Pancreas (tissue), 10 donors: ENCODE measurements around the gene RRAD. TPM values are rescaled to one million over a fixed set of nuclear protein-coding genes. Genes with fewer than 3 reads are reported as not detected.

Experiments
- ATAC-seq, 4 donors: fragments of 200-7000 bp; cut with Tn5 transposase; one replicate each; pipeline versions ENCODE4 v1.8.0 to v1.9.1; 2020; ENCODE audit warnings: mild to moderate bottlenecking in 4 of 4, moderate library complexity in 4 of 4
- DNase-seq, 6 donors: peaks; one replicate each; pipeline ENCODE4 v3.0.0-alpha.2; 2020
- FAIRE-seq: peaks from 2 replicates; lab custom pipeline; 2012; peaks lifted over from hg19 to GRCh38; lab: Jason Lieb, UNC
- H3K27ac ChIP-seq, 4 donors: fragments of 200-600 bp; sonication (generic); 1 replicate in 3 of 4; 2 replicates in 1 of 4; pipeline versions ENCODE4 v1.5.0 to v1.8.0; 2020
- H3K27me3 ChIP-seq, 4 donors: fragments of 200-600 bp; one replicate each; pipeline ENCODE4 v1.8.0; 2021
- H3K36me3 ChIP-seq, 3 donors: fragments of 200-600 bp; sonication (generic) in 1 of 3; one replicate each; pipeline versions ENCODE4 v1.5.0 to v1.8.0; 2020 to 2021
- H3K4me1 ChIP-seq, 3 donors: fragments of 200-600 bp; one replicate each; pipeline ENCODE4 v1.8.0; 2021
- H3K4me3 ChIP-seq, 4 donors: fragments of 200-600 bp; sonication (generic) in 2 of 4; one replicate each; pipeline versions ENCODE4 v1.5.0 to v1.8.0; 2020 to 2021
- H3K9me3 ChIP-seq, 4 donors: fragments of 200-600 bp; one replicate each; pipeline ENCODE4 v1.8.0; 2021
- WGBS, 2 donors: extraction: QIAGEN DNeasy Blood & Tissue Kit; methylation state at CpG; one replicate each; pipeline ENCODE4 v1.1.7; 2013; 5-methylcytosine and 5-hydroxymethylcytosine counted together
- intact Hi-C, 3 donors: fragments of 100-400 bp; cut with DNase I; formaldehyde crosslinking; loops; one replicate each; pipeline versions ENCODE4 v1.11.1 to v1.14.2; 2022
- polyA plus RNA-seq, 2 donors: library from polyadenylated mRNA; stranded (reverse); fragments of 200-250 nt; gene quantifications; one replicate each; pipeline ENCODE4 v1.2.3, GENCODE V29; 2013
- total RNA-seq, 6 donors: library from RNA; stranded (reverse); fragmentation: NEBNext Ultra II Directional in 4 of 6; extraction: Animal tissue kit (Norgen Biotek cat#: 25700) in 4 of 6; gene quantifications; one replicate each; pipeline versions ENCODE4 v1.2.1 to v1.2.4, GENCODE V29; 2021 to 2023
- TF ChIP-seq, protein P1 (sequence below), 4 donors: fragments of 200-600 bp; sonication (generic) in 3 of 4; IDR thresholded peaks; one replicate each; pipeline versions ENCODE4 v1.5.0 to v1.8.0; 2021; ENCODE audit warnings: antibody characterized with exemption in 4 of 4
- donor health status: healthy with polysubstance abuse.
- donor health status: DM: no; HTN: no; CAD: no; lungs with moderate emphysema.
- donor health status: DM: no; HTN: no; CAD: no.
- donor health status: control.
- donor health status: control.
- donor health status: Bipolar disorder and iron deficiency.
- donor health status: DM: yes; HTN: yes; CAD: no.
- donor health status: DM: no; HTN: no; CAD: no.
- donor health status: DM: no; HTN: no; CAD: no.
- donor health status: DM: yes; HTN: yes; CAD: no.

Gene RRAD
- total and polyA plus RNA-seq, 8 donors, result 0.20 to 2.9 (median 0.60) TPM

DNA sequence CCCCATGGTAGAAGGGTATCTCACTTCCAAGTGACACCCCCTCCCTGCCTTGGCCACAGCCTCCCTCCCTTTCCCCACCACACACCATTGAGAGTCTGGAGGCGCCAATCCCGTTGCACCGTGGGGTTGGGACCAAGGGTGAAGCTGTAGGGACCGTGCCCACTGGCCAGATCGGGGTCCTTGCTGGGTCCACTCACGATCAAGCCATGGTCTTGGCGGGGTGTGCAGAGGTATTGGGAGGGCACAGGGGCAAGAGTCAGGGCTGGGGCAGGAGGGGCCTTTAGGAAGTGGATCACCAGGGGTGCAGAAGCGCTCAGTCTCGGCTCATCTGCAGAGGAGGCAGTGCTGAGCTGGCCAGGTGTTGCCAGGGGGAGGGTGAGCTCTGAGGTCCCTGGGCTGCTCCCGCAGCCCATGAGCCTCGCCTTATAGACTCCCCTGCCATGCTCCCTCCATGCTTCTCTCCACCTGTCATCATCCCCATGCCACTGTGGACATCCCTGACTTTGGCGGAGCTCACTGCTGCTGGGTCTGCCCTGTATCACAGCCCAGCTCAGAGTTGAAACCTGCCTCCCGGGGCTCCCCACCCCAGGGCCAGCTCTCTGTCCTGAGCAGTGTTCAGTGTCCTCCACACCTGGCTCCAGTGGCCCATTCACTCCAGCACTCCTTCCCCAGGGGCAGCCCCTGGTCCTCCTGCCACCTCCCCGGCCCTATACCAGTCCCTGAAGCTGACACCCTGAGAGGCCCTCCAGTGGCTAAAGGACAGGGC lies 15.0 kb downstream of the RRAD start:
- Histone ChIP-seq H3K27me3 (no peaks in the 10 kb centered on the region), H3K4me1 (peaks cover 0 to 4% (median 0%) of the 10 kb centered on the region in 3 donors), H3K4me3 (no peak overlapping the region), H3K27ac (no peak overlapping the region), H3K36me3 (no peaks in the 10 kb centered on the region), H3K9me3 (no peaks in the 10 kb centered on the region)
- ATAC-seq, result no peak
- peak in 1 of 6 donors; percentile 53 for DNase-seq
- WGBS, 2 donors, result 71 to 76% methylated on average over 14 of the region's 14 CpGs
- TF ChIP-seq, protein P1, sequence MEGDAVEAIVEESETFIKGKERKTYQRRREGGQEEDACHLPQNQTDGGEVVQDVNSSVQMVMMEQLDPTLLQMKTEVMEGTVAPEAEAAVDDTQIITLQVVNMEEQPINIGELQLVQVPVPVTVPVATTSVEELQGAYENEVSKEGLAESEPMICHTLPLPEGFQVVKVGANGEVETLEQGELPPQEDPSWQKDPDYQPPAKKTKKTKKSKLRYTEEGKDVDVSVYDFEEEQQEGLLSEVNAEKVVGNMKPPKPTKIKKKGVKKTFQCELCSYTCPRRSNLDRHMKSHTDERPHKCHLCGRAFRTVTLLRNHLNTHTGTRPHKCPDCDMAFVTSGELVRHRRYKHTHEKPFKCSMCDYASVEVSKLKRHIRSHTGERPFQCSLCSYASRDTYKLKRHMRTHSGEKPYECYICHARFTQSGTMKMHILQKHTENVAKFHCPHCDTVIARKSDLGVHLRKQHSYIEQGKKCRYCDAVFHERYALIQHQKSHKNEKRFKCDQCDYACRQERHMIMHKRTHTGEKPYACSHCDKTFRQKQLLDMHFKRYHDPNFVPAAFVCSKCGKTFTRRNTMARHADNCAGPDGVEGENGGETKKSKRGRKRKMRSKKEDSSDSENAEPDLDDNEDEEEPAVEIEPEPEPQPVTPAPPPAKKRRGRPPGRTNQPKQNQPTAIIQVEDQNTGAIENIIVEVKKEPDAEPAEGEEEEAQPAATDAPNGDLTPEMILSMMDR (IDR thresholded peaks at IDR 0.05), result no peak
- intact Hi-C loops, result loop anchor here in 1 of 3 donors (10.0 kb wide), 1 partner anchor 64 kb away; no protein-coding TSS in a partner anchor
- no peak for FAIRE-seq

DNA sequence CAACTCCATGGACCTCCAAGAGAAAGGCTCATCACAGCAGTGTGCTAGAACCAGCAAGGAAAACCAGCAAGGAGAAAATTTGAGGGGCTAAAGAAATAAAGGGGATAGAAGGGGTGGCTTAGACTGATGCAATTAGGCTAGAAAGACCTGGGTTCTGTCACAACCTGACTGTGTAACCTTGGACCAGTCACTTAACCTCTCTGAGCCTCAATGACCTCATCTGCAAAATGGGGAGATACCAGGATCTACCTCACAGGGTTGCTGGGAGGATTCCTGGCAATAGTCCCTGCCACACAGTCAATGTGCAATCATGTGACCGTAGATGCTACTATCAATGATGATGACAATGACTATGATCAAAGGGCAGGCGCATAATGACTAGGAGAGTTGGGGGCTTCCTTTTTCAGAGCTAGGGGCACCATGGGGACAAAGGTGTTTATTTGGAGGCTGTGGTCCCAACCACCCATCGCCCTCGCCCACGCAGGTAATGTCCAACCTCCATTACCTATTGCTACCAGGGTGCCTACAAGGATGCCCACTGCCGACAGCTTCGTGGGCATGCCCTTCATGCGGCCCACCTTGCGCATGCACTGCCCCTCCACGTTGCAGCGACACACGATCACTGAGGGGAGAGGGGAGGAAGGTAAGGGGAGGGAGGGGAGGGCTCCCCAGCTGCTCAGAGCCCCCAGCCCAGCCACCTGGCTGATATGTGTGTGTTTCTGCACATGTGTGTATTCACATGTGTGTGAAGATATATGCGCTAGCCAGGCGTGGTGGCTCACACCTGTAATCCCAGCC lies 16.4 kb downstream of the RRAD start:
- 88 to 91% methylated on average over 14 of the region's 14 CpGs for WGBS, 2 donors
- no peak overlapping the region for H3K27ac ChIP-seq
- DNase-seq (no peak), FAIRE-seq (no peak), ATAC-seq (no peak)
- TF ChIP-seq, protein P1 (IDR thresholded peaks at IDR 0.05), result no peak
- H3K36me3 ChIP-seq, result no peaks in the 10 kb centered on the region
- H3K4me1 ChIP-seq, result peaks cover 0 to 6% (median 0%) of the 10 kb centered on the region in 3 donors
- no peaks in the 10 kb centered on the region for H3K27me3 ChIP-seq
- intact Hi-C loops, result loop anchor here in 1 of 3 donors (10.0 kb wide), 1 partner anchor 46 kb away; no protein-coding TSS in a partner anchor
- H3K4me3 ChIP-seq, result no peak overlapping the region
- no peaks in the 10 kb centered on the region for H3K9me3 ChIP-seq

DNA sequence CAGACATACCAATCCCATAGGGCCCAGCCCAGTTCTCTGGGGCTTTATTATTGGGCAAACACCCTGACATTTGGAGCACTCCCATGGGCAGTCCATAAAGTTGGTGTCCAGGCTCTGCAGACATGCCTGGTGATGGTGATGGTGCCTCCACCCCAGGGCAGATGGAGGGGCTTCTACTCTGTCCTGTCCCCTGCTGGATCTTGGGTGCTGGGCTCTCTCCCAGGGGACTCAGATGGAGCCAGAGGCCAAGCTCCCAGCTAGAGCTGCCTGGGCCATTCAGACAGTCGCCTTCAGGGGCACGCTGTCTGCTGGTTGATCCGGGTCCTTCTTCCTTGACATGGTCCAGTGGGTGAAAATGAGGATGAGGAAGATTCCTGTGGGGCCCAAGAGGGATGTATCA lies 17.2 kb downstream of the RRAD start:
- intact Hi-C loops, result loop anchor here in 1 of 3 donors (10.0 kb wide), 1 partner anchor 47 kb away; no protein-coding TSS in a partner anchor
- no peaks in the 10 kb centered on the region for H3K9me3 ChIP-seq
- no peak for FAIRE-seq
- no peak for ATAC-seq
- 81 to 91% methylated on average over 3 of the region's 3 CpGs for WGBS, 2 donors
- no peaks in the 10 kb centered on the region for H3K36me3 ChIP-seq
- H3K4me3 ChIP-seq, result no peak overlapping the region
- DNase-seq, result no peak
- no peak overlapping the region for H3K27ac ChIP-seq
- TF ChIP-seq, protein P1 (IDR thresholded peaks at IDR 0.05), result no peak
- peaks cover 0 to 6% (median 0%) of the 10 kb centered on the region in 3 donors for H3K4me1 ChIP-seq
- no peaks in the 10 kb centered on the region for H3K27me3 ChIP-seq

DNA sequence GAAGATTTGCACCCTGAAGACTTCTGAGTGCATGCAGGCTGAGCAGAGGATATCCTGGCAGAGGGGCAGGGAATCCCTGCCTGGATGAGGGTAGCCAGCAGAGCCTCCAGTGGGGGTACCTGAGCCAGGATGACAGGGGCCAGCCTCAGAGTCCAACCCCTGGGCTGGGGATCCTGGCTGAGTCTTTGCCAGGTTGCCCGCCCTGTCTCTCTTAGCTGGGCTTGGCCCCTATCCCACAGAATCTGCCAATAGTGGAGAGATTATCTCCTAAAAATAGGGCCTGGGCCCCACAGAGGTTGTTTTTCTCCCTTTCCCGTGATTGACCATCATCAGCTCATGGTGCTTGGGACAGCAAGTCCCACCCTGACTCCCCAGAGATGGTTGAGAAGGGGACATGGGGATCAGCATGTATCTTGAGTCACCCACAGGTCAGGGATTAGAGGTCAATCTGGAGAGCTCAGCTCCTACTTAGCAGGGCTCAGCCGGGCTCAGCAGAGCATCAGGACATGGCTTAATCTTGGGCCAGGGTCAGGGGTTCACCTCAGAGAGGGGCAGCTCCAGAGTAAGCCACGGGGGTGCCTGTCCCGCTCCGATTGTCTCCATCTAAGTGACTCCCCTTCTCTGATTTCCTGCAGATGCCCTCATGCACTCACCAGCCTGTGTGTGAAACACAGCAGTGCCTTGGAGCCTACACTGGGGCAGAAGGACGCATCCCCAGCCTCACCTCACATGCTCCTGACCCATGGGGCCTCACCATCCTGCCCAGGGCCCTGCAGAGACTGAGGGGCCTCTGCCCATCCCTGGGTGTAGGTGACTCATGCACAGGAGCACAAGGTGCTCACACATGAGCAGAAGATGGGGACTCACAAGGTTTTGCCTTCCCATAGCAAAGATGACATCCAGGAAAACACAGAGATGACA lies 18.2 kb downstream of the RRAD start:
- Histone ChIP-seq H3K9me3 (no peaks in the 10 kb centered on the region), H3K27me3 (no peaks in the 10 kb centered on the region), H3K36me3 (no peaks in the 10 kb centered on the region), H3K4me3 (no peak overlapping the region), H3K4me1 (peaks cover 0 to 6% (median 0%) of the 10 kb centered on the region in 3 donors), H3K27ac (no peak overlapping the region)
- TF ChIP-seq, protein P1 (IDR thresholded peaks at IDR 0.05), result no peak
- ATAC-seq, result no peak
- intact Hi-C loops, result loop anchor here in 1 of 3 donors (10.0 kb wide), 1 partner anchor 48 kb away; no protein-coding TSS in a partner anchor
- no peak for DNase-seq
- no peak for FAIRE-seq
- WGBS, 2 donors, result 67 to 76% methylated on average over 7 of the region's 7 CpGs
